Fibroblast of mammary gland (primary cell): ENCODE data around the gene KCNN4.

Experiments
- DNase-seq: peaks from one replicate; pipeline ENCODE4 v3.0.0-alpha.2; 2010; ENCODE audit warnings: low read depth
- H3K4me3 ChIP-seq: 2 replicates; pipeline ENCODE4 v1.5.1; 2011; ENCODE audit warnings: low read depth, mild to moderate bottlenecking, low read length, moderate library complexity; ENCODE audit not compliant: control insufficient read depth
- CTCF ChIP-seq: conservative IDR thresholded peaks from 2 replicates; pipeline ENCODE4 v1.5.1; 2011; ENCODE audit warnings: low read depth, low read length, inconsistent platforms; ENCODE audit not compliant: control insufficient read depth, insufficient read depth

KCNN4 gene

GRCh38 chr19:43814663-43815352 is 34.0 kb upstream of the KCNN4 start:
- no peak for TF ChIP-seq CTCF
- H3K4me3 ChIP-seq = no peak overlapping the region
- no peak for DNase-seq

GRCh38 chr19:43812688-43813087 is 31.9 kb upstream of the KCNN4 start:
- no peak for TF ChIP-seq CTCF
- H3K4me3 ChIP-seq = no peak overlapping the region
- no peak for DNase-seq

- H3K4me3 ChIP-seq = no peak overlapping the region
- no peak for TF ChIP-seq CTCF
- DNase-seq = no peak
Measured at GRCh38 chr19:43812259-43812658, 31.5 kb upstream of the KCNN4 start.

- no peak overlapping the region for H3K4me3 ChIP-seq
- no peak for DNase-seq
- no peak for TF ChIP-seq CTCF
Measured at GRCh38 chr19:43811837-43812236, 31.1 kb upstream of the KCNN4 start.

GRCh38 chr19:43809762-43810696 is 29.3 kb upstream of the KCNN4 start:
- peak; percentile 74 for TF ChIP-seq CTCF
- DNase-seq = peak; percentile 76
- H3K4me3 ChIP-seq = no peak overlapping the region

- no peak overlapping the region for H3K4me3 ChIP-seq
- no peak for DNase-seq
- TF ChIP-seq CTCF = no peak
Measured at GRCh38 chr19:43807651-43808050, 26.9 kb upstream of the KCNN4 start.
